ENCODE results near the gene HNRNPM.

GRCh38 chr19:8515317-8515716 is 70.5 kb downstream of the HNRNPM start:
- TF ChIP-seq, protein P1, sequence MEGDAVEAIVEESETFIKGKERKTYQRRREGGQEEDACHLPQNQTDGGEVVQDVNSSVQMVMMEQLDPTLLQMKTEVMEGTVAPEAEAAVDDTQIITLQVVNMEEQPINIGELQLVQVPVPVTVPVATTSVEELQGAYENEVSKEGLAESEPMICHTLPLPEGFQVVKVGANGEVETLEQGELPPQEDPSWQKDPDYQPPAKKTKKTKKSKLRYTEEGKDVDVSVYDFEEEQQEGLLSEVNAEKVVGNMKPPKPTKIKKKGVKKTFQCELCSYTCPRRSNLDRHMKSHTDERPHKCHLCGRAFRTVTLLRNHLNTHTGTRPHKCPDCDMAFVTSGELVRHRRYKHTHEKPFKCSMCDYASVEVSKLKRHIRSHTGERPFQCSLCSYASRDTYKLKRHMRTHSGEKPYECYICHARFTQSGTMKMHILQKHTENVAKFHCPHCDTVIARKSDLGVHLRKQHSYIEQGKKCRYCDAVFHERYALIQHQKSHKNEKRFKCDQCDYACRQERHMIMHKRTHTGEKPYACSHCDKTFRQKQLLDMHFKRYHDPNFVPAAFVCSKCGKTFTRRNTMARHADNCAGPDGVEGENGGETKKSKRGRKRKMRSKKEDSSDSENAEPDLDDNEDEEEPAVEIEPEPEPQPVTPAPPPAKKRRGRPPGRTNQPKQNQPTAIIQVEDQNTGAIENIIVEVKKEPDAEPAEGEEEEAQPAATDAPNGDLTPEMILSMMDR (IDR thresholded peaks at IDR 0.05) = no peak
- TF ChIP-seq EZH2 (IDR thresholded peaks at IDR 0.05; ENCODE audit: borderline replicate concordance, insufficient read depth, low read depth, low read length, poor library complexity, severe bottlenecking) = no peak

All from B cell (primary cell).